GM12878 (cell line): ENCODE results near the gene ACTR1A. TPM values are rescaled to one million over a fixed set of nuclear protein-coding genes. Genes with fewer than 3 reads are reported as not detected.

Source experiments
- ATAC-seq: fragments of 200-7000 bp; cut with Tn5 transposase; 3 replicates; pipeline ENCODE4 v1.9.1; 2020; ENCODE audit warnings: mild to moderate bottlenecking, moderate library complexity
- BruUV-seq: library from RNA; stranded (reverse); fragments of 400-500 nt; replicated peaks from 2 replicates; lab custom pipeline; 2021; lab: Mats Ljungman, UMichigan
- CTCF ChIA-PET: fragments of 300-600 bp; sonication (Branson Sonifier 250); formaldehyde crosslinking; extraction: SDS; loops from one replicate; lab custom pipeline; 2021; ENCODE audit warnings: inconsistent platforms; lab: Yijun Ruan, JAX
- POLR2A ChIA-PET: fragments of 350-600 bp; formaldehyde crosslinking; extraction: SDS; loops from one replicate; lab custom pipeline; 2021; ENCODE audit warnings: inconsistent platforms; lab: Charles Lee
- RAD21 ChIA-PET: fragments of 300-600 bp; sonication (Branson Sonifier 250); formaldehyde crosslinking; loops from one replicate; lab custom pipeline; 2023; ENCODE audit warnings: antibody characterized with exemption; ENCODE audit not compliant: unreplicated experiment; lab: Charles Lee
- SMC1A ChIA-PET: fragments of 300-600 bp; sonication (Branson Sonifier 250); formaldehyde crosslinking; loops from one replicate; lab custom pipeline; 2023; ENCODE audit not compliant: unreplicated experiment, uncharacterized antibody; lab: Charles Lee
- DNase-seq: peaks from one replicate; pipeline ENCODE4 v3.0.0-alpha.2; 2011; ENCODE audit warnings: low read depth, low spot score
- FAIRE-seq: peaks from 3 replicates; lab custom pipeline; 2011; peaks lifted over from hg19 to GRCh38; lab: Jason Lieb, UNC
- H2AFZ ChIP-seq: 2 replicates; pipeline ENCODE4 v1.6.0; 2011; ENCODE audit warnings: low read depth, low read length, control low read depth; ENCODE audit not compliant: control insufficient read depth
- H3K27ac ChIP-seq: 2 replicates; pipeline ENCODE4 v1.5.1; 2011; ENCODE audit warnings: control low read depth; ENCODE audit not compliant: control insufficient read depth, insufficient read depth
- H3K27me3 ChIP-seq, 2 experiments: replicated peaks in 1 of 2; 2 replicates each; pipeline versions ENCODE4 v1.6.0 to v1.6.1; 2011; ENCODE audit warnings: low read length in 1 of 2; ENCODE audit not compliant: control insufficient read depth in 2 of 2, insufficient read depth in 2 of 2
- H3K36me3 ChIP-seq, 2 experiments: 2 replicates each; pipeline ENCODE4 v1.5.1; 2011; ENCODE audit warnings: low read length in 1 of 2; ENCODE audit not compliant: control insufficient read depth in 2 of 2, insufficient read depth in 2 of 2
- H3K4me1 ChIP-seq: 2 replicates; pipeline ENCODE4 v1.6.1; 2011; ENCODE audit warnings: mild to moderate bottlenecking, low read length, moderate library complexity, mixed read lengths; ENCODE audit not compliant: control insufficient read depth, insufficient read depth
- H3K4me2 ChIP-seq: 2 replicates; pipeline ENCODE4 v1.6.0; 2011; ENCODE audit warnings: control low read depth; ENCODE audit not compliant: control insufficient read depth, insufficient read depth
- H3K4me3 ChIP-seq: fragments of 200-600 bp; sonication (generic); 2 replicates; pipeline ENCODE4 v1.5.1; 2016
- H3K79me2 ChIP-seq: 2 replicates; pipeline ENCODE4 v1.6.0; 2011; ENCODE audit warnings: low read length; ENCODE audit not compliant: control insufficient read depth, insufficient read depth
- H3K9ac ChIP-seq: 2 replicates; pipeline ENCODE4 v1.8.0; 2011; ENCODE audit warnings: low read length, control low read depth, mixed read lengths; ENCODE audit not compliant: control insufficient read depth, insufficient read depth
- H3K9me3 ChIP-seq: replicated peaks from 3 replicates; pipeline ENCODE4 v1.5.1; 2011; ENCODE audit warnings: mild to moderate bottlenecking, low read length; ENCODE audit not compliant: control insufficient read depth, insufficient read depth
- H4K20me1 ChIP-seq: 2 replicates; pipeline ENCODE4 v1.6.0; 2011; ENCODE audit not compliant: control insufficient read depth, insufficient read depth
- CREB1 ChIP-seq: IDR thresholded peaks from 2 replicates; pipeline ENCODE4 v1.6.1; 2012; ENCODE audit warnings: low read depth, mild to moderate bottlenecking, inconsistent platforms
- DPF2 ChIP-seq: fragments of 450-650 bp; IDR thresholded peaks from 2 replicates; pipeline ENCODE4 v1.6.1; 2017; ENCODE audit warnings: mild to moderate bottlenecking
- EED ChIP-seq: sonication (generic); IDR thresholded peaks from 2 replicates; pipeline ENCODE4 v1.6.1; 2016; ENCODE audit warnings: antibody characterized with exemption, low read depth
- EP300 ChIP-seq, 2 experiments: fragments of 150-350 bp in 1 of 2; IDR thresholded peaks; 2 replicates each; pipeline ENCODE4 v1.6.1; 2011 to 2012; ENCODE audit warnings: low read depth in 2 of 2, low read length in 2 of 2, borderline replicate concordance in 1 of 2, improper control_type of control experiment in 1 of 2, inconsistent platforms in 1 of 2; ENCODE audit not compliant: control insufficient read depth in 1 of 2
- FOS ChIP-seq: IDR thresholded peaks from 3 replicates; pipeline ENCODE4 v1.6.1; 2011; ENCODE audit warnings: borderline replicate concordance; ENCODE audit not compliant: insufficient read length; ENCODE audit errors: extremely low read depth
- KLF5 ChIP-seq: fragments of 450-650 bp; IDR thresholded peaks from 2 replicates; pipeline ENCODE4 v1.6.1; 2014; ENCODE audit warnings: mild to moderate bottlenecking; ENCODE audit not compliant: partially characterized antibody
- PAX8 ChIP-seq: fragments of 450-650 bp; IDR thresholded peaks from 2 replicates; pipeline ENCODE4 v1.6.1; 2017; ENCODE audit warnings: mild to moderate bottlenecking, moderate library complexity
- YBX1 ChIP-seq: fragments of 450-650 bp; IDR thresholded peaks from 2 replicates; pipeline ENCODE4 v1.6.1; 2016; ENCODE audit warnings: antibody characterized with exemption
- ZNF274 ChIP-seq: IDR thresholded peaks from one replicate; pipeline ENCODE4 v1.8.0; 2011; ENCODE audit not compliant: insufficient read length, insufficient read depth
- WGBS: methylation state at CpG from one replicate; pipeline ENCODE4 v1.1.6; 2016; ENCODE audit warnings: low lambda C conversion rate; ENCODE audit not compliant: insufficient replicate concordance, insufficient coverage; ENCODE audit errors: missing lambda C conversion rate; 5-methylcytosine and 5-hydroxymethylcytosine counted together
- in situ Hi-C: fragments of 300-500 bp; cut with MboI; formaldehyde crosslinking; loops from 9 replicates; pipeline ENCODE4 v1.14.3; 2018; ENCODE audit warnings: mixed read lengths
- intact Hi-C: fragments of 100-400 bp; cut with micrococcal nuclease; formaldehyde crosslinking; loops from one replicate; pipeline ENCODE4 v1.14.2; 2022; ENCODE audit not compliant: unreplicated experiment
- polyA plus RNA-seq, 11 experiments: library from polyadenylated mRNA; depleted of rRNA in 4 of 11; unstranded in 6 of 11; stranded (reverse) in 5 of 11; fragments of >200 nt; fragmentation: Nextera tagmentation in 4 of 11; fragmentation: Illumina TruSeq in 1 of 11; extraction: Ambion mirVana in 4 of 11; extraction: Trizol in 1 of 11; gene quantifications; 1 replicate in 1 of 11; 2 replicates in 10 of 11; pipeline versions ENCODE4 v1.2.1 to v1.2.3, GENCODE V29; 2011 to 2016; ENCODE audit warnings: inconsistent platforms in 2 of 11, missing spikeins in 2 of 11, low read depth in 1 of 11
- total RNA-seq, 4 experiments: library from RNA; depleted of rRNA in 3 of 4; stranded (reverse); fragments of >200 nt in 3 of 4; fragmentation: Illumina TruSeq in 1 of 4; extraction: Trizol in 1 of 4; gene quantifications; 2 replicates each; pipeline versions ENCODE4 v1.2.1 to v1.2.3, GENCODE V29; 2013 to 2021
- TF ChIP-seq, protein P1 (sequence below): fragments of 450-650 bp; IDR thresholded peaks from 2 replicates; pipeline ENCODE4 v1.6.1; 2017; ENCODE audit warnings: antibody characterized with exemption, mild to moderate bottlenecking, moderate library complexity
- TF ChIP-seq, protein P2 (sequence below): fragments of 450-650 bp; IDR thresholded peaks from 2 replicates; pipeline ENCODE4 v1.6.1; 2017; ENCODE audit warnings: mild to moderate bottlenecking, moderate library complexity

ACTR1A gene
- total and polyA plus RNA-seq, 10 of the 15 experiments (the other 5 are each of a cell fraction or from before 2014, with no cell fraction given), result 43.0 to 110 (median 78.9) TPM

DNA sequence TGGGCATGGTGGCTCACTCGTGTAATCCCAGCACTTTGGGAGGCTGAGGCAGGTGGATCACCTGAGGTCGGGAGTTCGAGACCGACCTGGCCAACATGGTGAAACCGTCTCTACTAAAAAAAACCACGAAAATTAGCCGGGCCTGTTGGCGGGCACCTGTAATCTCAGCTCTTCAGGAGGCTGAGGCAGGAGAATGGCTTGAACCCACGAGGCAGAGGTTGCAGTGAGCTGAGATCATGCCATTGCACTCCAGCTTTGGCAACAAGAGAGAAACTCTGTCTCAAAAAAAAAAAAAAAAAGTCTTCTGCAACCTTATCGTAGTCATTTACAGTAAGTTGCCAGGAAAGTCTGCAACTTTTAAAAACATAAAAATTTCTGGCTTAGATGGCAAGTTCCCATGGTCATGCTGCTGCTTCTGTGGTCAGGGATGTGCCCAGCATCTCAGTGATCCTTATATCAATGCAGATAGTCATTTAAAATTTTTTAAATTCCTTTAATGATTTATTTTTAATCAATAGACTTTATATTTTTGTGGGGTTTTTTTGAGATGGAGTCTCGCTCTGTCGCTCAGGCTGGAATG lies 16.8 kb upstream of the ACTR1A start:
- Histone ChIP-seq H3K4me2 (no peak overlapping the region), H4K20me1 (no peaks in the 10 kb centered on the region), H3K9me3 (no peaks in the 10 kb centered on the region), H3K27ac (no peak overlapping the region), H3K27me3 (no peaks in the 10 kb centered on the region), H3K4me3 (no peak overlapping the region), H3K79me2 (no peaks in the 10 kb centered on the region), H2AFZ (no peak overlapping the region), H3K36me3 (peaks cover 6 to 8% of the 10 kb centered on the region in 2 experiments; a peak in 3 of 4 replicates), H3K9ac (no peak overlapping the region), H3K4me1 (0 out of 2 replicates have a peak, but pooled peaks cover 2% of the 10 kb centered on the region)
- 98% methylated on average over 11 of the region's 12 CpGs for WGBS
- ChIA-PET SMC1A (interaction anchor here (0.6 to 1.6 kb wide), 3 partner anchors 14 to 25 kb away, joined by 3 to 4 read pairs (median 3); no protein-coding TSS in a partner anchor), CTCF (interaction anchor here (1.3 to 1.8 kb wide), 2 partner anchors 16 kb away, joined by 4 to 9 read pairs; partner anchors contain the start of genes ACTR1A and SUFU), POLR2A (interaction anchor here (0.7 to 2.0 kb wide), 2 partner anchors 8 to 382 kb away, joined by 3 to 5 read pairs; no protein-coding TSS in a partner anchor), RAD21 (interaction anchor here (1.9 to 2.0 kb wide), 3 partner anchors 14 to 64 kb away, joined by 5 to 6 read pairs (median 6); partner anchors contain the start of gene SUFU)
- FAIRE-seq, result no peak
- in situ Hi-C loops, result no loop called here
- BruUV-seq, result no TSS peak
- TF ChIP-seq PAX8, result no peak
- TF ChIP-seq EP300 (IDR thresholded peaks at IDR 0.05; ENCODE audit: borderline replicate concordance in 1 of 2, control insufficient read depth in 1 of 2, low read depth in 2 of 2, low read length in 2 of 2), result no peak
- no peak for TF ChIP-seq DPF2
- TF ChIP-seq FOS, result no peak
- no peak for TF ChIP-seq YBX1
- no peak for TF ChIP-seq EED
- TF ChIP-seq ZNF274, result no peak
- TF ChIP-seq CREB1, result no peak
- TF ChIP-seq KLF5, result no peak
- TF ChIP-seq, protein P1, sequence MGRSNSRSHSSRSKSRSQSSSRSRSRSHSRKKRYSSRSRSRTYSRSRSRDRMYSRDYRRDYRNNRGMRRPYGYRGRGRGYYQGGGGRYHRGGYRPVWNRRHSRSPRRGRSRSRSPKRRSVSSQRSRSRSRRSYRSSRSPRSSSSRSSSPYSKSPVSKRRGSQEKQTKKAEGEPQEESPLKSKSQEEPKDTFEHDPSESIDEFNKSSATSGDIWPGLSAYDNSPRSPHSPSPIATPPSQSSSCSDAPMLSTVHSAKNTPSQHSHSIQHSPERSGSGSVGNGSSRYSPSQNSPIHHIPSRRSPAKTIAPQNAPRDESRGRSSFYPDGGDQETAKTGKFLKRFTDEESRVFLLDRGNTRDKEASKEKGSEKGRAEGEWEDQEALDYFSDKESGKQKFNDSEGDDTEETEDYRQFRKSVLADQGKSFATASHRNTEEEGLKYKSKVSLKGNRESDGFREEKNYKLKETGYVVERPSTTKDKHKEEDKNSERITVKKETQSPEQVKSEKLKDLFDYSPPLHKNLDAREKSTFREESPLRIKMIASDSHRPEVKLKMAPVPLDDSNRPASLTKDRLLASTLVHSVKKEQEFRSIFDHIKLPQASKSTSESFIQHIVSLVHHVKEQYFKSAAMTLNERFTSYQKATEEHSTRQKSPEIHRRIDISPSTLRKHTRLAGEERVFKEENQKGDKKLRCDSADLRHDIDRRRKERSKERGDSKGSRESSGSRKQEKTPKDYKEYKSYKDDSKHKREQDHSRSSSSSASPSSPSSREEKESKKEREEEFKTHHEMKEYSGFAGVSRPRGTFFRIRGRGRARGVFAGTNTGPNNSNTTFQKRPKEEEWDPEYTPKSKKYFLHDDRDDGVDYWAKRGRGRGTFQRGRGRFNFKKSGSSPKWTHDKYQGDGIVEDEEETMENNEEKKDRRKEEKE, result no peak
- TF ChIP-seq, protein P2, sequence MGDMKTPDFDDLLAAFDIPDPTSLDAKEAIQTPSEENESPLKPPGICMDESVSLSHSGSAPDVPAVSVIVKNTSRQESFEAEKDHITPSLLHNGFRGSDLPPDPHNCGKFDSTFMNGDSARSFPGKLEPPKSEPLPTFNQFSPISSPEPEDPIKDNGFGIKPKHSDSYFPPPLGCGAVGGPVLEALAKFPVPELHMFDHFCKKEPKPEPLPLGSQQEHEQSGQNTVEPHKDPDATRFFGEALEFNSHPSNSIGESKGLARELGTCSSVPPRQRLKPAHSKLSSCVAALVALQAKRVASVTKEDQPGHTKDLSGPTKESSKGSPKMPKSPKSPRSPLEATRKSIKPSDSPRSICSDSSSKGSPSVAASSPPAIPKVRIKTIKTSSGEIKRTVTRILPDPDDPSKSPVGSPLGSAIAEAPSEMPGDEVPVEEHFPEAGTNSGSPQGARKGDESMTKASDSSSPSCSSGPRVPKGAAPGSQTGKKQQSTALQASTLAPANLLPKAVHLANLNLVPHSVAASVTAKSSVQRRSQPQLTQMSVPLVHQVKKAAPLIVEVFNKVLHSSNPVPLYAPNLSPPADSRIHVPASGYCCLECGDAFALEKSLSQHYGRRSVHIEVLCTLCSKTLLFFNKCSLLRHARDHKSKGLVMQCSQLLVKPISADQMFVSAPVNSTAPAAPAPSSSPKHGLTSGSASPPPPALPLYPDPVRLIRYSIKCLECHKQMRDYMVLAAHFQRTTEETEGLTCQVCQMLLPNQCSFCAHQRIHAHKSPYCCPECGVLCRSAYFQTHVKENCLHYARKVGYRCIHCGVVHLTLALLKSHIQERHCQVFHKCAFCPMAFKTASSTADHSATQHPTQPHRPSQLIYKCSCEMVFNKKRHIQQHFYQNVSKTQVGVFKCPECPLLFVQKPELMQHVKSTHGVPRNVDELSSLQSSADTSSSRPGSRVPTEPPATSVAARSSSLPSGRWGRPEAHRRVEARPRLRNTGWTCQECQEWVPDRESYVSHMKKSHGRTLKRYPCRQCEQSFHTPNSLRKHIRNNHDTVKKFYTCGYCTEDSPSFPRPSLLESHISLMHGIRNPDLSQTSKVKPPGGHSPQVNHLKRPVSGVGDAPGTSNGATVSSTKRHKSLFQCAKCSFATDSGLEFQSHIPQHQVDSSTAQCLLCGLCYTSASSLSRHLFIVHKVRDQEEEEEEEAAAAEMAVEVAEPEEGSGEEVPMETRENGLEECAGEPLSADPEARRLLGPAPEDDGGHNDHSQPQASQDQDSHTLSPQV, result no peak
- DNase-seq, result no peak
- ATAC-seq, result no peak
- intact Hi-C loops, result no loop called here
